HepG2 (cell line): Measurements from ENCODE around the gene DHX8. TPM values are rescaled to one million over a fixed set of nuclear protein-coding genes. Genes with fewer than 3 reads are reported as not detected.

Source experiments
- ARID2 ChIP-seq: sonication (generic); formaldehyde crosslinking; IDR thresholded peaks from 2 replicates; pipeline ENCODE4 v1.8.1; 2022; ENCODE audit warnings: mild to moderate bottlenecking, missing genetic modification reagents, borderline replicate concordance
- ATF1 ChIP-seq: IDR thresholded peaks from 2 replicates; pipeline ENCODE4 v1.6.1; 2016; ENCODE audit warnings: mild to moderate bottlenecking, control low read depth
- CCAR2 ChIP-seq: fragments of 200-400 bp; formaldehyde crosslinking; optimal IDR thresholded peaks from 2 replicates; pipeline ENCODE3; 2018; ENCODE audit warnings: low read depth, mild to moderate bottlenecking, low read length, moderate library complexity
- DNMT3B ChIP-seq: conservative IDR thresholded peaks from 2 replicates; pipeline ENCODE4 v1.6.1; 2016; ENCODE audit warnings: missing biosample characterization, control low read depth
- EED ChIP-seq: sonication (generic); formaldehyde crosslinking; IDR thresholded peaks from 2 replicates; pipeline ENCODE4 v1.5.0; 2020; ENCODE audit warnings: mild to moderate bottlenecking, missing genetic modification reagents
- KAT7 ChIP-seq: IDR thresholded peaks from 2 replicates; pipeline ENCODE4 v1.6.1; 2018; ENCODE audit warnings: borderline replicate concordance, missing compliant biosample characterization
- KLF12 ChIP-seq: sonication (generic); formaldehyde crosslinking; IDR thresholded peaks from 2 replicates; pipeline ENCODE4 v1.4.0; 2020; ENCODE audit warnings: missing genetic modification reagents, borderline replicate concordance
- MXD1 ChIP-seq: sonication (generic); formaldehyde crosslinking; IDR thresholded peaks from 2 replicates; pipeline ENCODE4 v1.4.0; 2020; ENCODE audit warnings: mild to moderate bottlenecking, missing genetic modification reagents
- POLR2AphosphoS5 ChIP-seq: IDR thresholded peaks from 2 replicates; pipeline ENCODE4 v1.6.1; 2012; ENCODE audit warnings: low read depth, low read length
- PRDM4 ChIP-seq: sonication (generic); formaldehyde crosslinking; IDR thresholded peaks from 2 replicates; pipeline ENCODE4 v1.9.0; 2021; ENCODE audit warnings: missing genetic modification reagents, borderline replicate concordance
- SIX1 ChIP-seq: sonication (generic); formaldehyde crosslinking; IDR thresholded peaks from 2 replicates; pipeline ENCODE4 v1.4.0; 2020; ENCODE audit warnings: missing genetic modification reagents, borderline replicate concordance
- SNAPC4 ChIP-seq: sonication (generic); formaldehyde crosslinking; IDR thresholded peaks from 2 replicates; pipeline ENCODE4 v1.4.0; 2020; ENCODE audit warnings: mild to moderate bottlenecking, missing genetic modification reagents
- ZBTB38 ChIP-seq: sonication (generic); formaldehyde crosslinking; IDR thresholded peaks from 2 replicates; pipeline ENCODE4 v1.5.1; 2020; ENCODE audit warnings: mild to moderate bottlenecking, missing genetic modification reagents
- ZNF281 ChIP-seq: sonication (generic); formaldehyde crosslinking; IDR thresholded peaks from 2 replicates; pipeline ENCODE4 v1.4.0; 2020; ENCODE audit warnings: missing genetic modification reagents, borderline replicate concordance
- ZNF296 ChIP-seq: sonication (generic); formaldehyde crosslinking; conservative IDR thresholded peaks from 2 replicates; pipeline ENCODE4 v1.5.0; 2020; ENCODE audit warnings: mild to moderate bottlenecking, missing genetic modification reagents
- ZNF326 ChIP-seq: sonication (generic); formaldehyde crosslinking; IDR thresholded peaks from 2 replicates; pipeline ENCODE4 v1.4.0; 2020; ENCODE audit warnings: missing genetic modification reagents, borderline replicate concordance
- ZNF563 ChIP-seq: sonication (generic); formaldehyde crosslinking; IDR thresholded peaks from 2 replicates; pipeline ENCODE4 v1.8.0; 2022; ENCODE audit warnings: mild to moderate bottlenecking, moderate library complexity, missing genetic modification reagents
- ZSCAN20 ChIP-seq: sonication (generic); formaldehyde crosslinking; IDR thresholded peaks from 2 replicates; pipeline ENCODE4 v1.4.0; 2020; ENCODE audit warnings: missing genetic modification reagents, mild to moderate bottlenecking, borderline replicate concordance
- polyA plus RNA-seq, 8 experiments: library from polyadenylated mRNA; depleted of rRNA in 3 of 8; stranded (reverse) in 7 of 8; unstranded in 1 of 8; fragments of >200 nt; fragmentation: Illumina TruSeq in 4 of 8; extraction: Trizol in 4 of 8; gene quantifications; 2 replicates each; pipeline versions ENCODE4 v1.2.1 to v1.2.3, GENCODE V29; 2011 to 2016; ENCODE audit warnings: low read depth in 4 of 8, missing spikeins in 1 of 8, mixed read lengths in 1 of 8; ENCODE audit not compliant: insufficient read depth in 1 of 8
- total RNA-seq, 5 experiments: library from RNA; depleted of rRNA; stranded (reverse); fragments of >200 nt; fragmentation: Illumina TruSeq; extraction: Trizol; gene quantifications; 2 replicates each; pipeline ENCODE4 v1.2.3, GENCODE V29; 2016; ENCODE audit warnings: low read depth in 1 of 5

Gene DHX8
- total and polyA plus RNA-seq, 2 of the 13 experiments (the other 11 are each of a cell fraction or from before 2014, with no cell fraction given), result 24.8 to 48.9 TPM

- TF ChIP-seq ZNF563 (CRISPR knock-in tag), result peak; percentile 14; the same call in 1 of the 2 replicates
- TF ChIP-seq KAT7 (CRISPR knock-in tag), result peak; percentile 66
- peak; percentile 100 for TF ChIP-seq SIX1
- TF ChIP-seq PRDM4 (CRISPR knock-in tag), result no peak
- TF ChIP-seq DNMT3B, result no peak; the same call in 1 of the 2 replicates
- TF ChIP-seq ZBTB38 (CRISPR knock-in tag), result peak; percentile 94
- TF ChIP-seq ATF1 (CRISPR knock-in tag), result peak; percentile 78; the same call in 1 of the 2 replicates
- peak; percentile 94 for TF ChIP-seq CCAR2
- peak; percentile 98; the same call in 1 of the 2 replicates for TF ChIP-seq ARID2 (CRISPR knock-in tag)
- TF ChIP-seq ZNF296 (CRISPR knock-in tag), result peak; percentile 95
- no peak; the same call in 1 of the 2 replicates for TF ChIP-seq MXD1 (CRISPR knock-in tag)
- TF ChIP-seq SNAPC4 (CRISPR knock-in tag), result peak; percentile 96
- 0 out of 2 replicates have a peak, but pooled peaks have one; percentile 15 for TF ChIP-seq EED (CRISPR knock-in tag)
- TF ChIP-seq ZNF281 (CRISPR knock-in tag), result peak; percentile 100
- no peak for TF ChIP-seq ZSCAN20 (CRISPR knock-in tag)
- TF ChIP-seq POLR2AphosphoS5, result peak; percentile 76
- TF ChIP-seq KLF12 (CRISPR knock-in tag), result no peak; the same call in 1 of the 2 replicates
- peak; percentile 66; the same call in 1 of the 2 replicates for TF ChIP-seq ZNF326
Observed at GRCh38 chr17:43530288-43531081, 46.7 kb downstream of the DHX8 start (continued).
